ENCODE results near the gene DUSP8.

DUSP8 gene

GRCh38 chr11:1521382-1522080, 50.5 kb downstream of the DUSP8 start:
- H3K9me3 ChIP-seq (ENCODE audit: insufficient read depth, low read length) = no peaks in the 10 kb centered on the region
- H3K4me3 ChIP-seq (ENCODE audit: low read length) = peak overlapping the region; percentile 71
- peaks cover 52% of the 10 kb centered on the region for H3K4me1 ChIP-seq (ENCODE audit: low read length)

GRCh38 chr11:1520663-1521267, 51.3 kb downstream of the DUSP8 start:
- H3K27me3 ChIP-seq (ENCODE audit: low read depth, low read length) = no peaks in the 10 kb centered on the region
- peak overlapping the region; percentile 84 for H3K4me2 ChIP-seq (ENCODE audit: low read length)
- TF ChIP-seq CTCF (IDR thresholded peaks at IDR 0.05; ENCODE audit: low read depth, low read length) (peak; percentile 20), EZH2phosphoT487 (IDR thresholded peaks at IDR 0.05; ENCODE audit: low read depth) (no peak)
- peak overlapping the region; percentile 79 for H3K27ac ChIP-seq (ENCODE audit: low read length)
- peak overlapping the region; percentile 71 for H3K4me3 ChIP-seq (ENCODE audit: low read length)
- peaks cover 60% of the 10 kb centered on the region for H3K79me2 ChIP-seq (ENCODE audit: low read length)
- no peaks in the 10 kb centered on the region for H3K36me3 ChIP-seq (replicated peaks; ENCODE audit: low read depth, low read length)
- peak overlapping the region; percentile 48 for H3K9ac ChIP-seq (ENCODE audit: low read length)
- H3K9me3 ChIP-seq (ENCODE audit: insufficient read depth, low read length) = no peaks in the 10 kb centered on the region
- peaks cover 11% of the 10 kb centered on the region for H4K20me1 ChIP-seq (ENCODE audit: insufficient read depth, low read length)
- H3K4me1 ChIP-seq (ENCODE audit: low read length) = peaks cover 60% of the 10 kb centered on the region
- no peak overlapping the region for H2AFZ ChIP-seq (ENCODE audit: low read depth, low read length)

More at GRCh38 chr11:1521382-1522080, 50.5 kb downstream of the DUSP8 start:
- H3K27me3 ChIP-seq (ENCODE audit: low read depth, low read length) = no peaks in the 10 kb centered on the region
- H4K20me1 ChIP-seq (ENCODE audit: insufficient read depth, low read length) = peaks cover 7% of the 10 kb centered on the region; the same call in 1 of the 2 replicates
- H3K79me2 ChIP-seq (ENCODE audit: low read length) = peaks cover 58% of the 10 kb centered on the region
- peak overlapping the region; percentile 79 for H3K27ac ChIP-seq (ENCODE audit: low read length)
- H3K4me2 ChIP-seq (ENCODE audit: low read length) = peak overlapping the region; percentile 84
- TF ChIP-seq EZH2phosphoT487 (IDR thresholded peaks at IDR 0.05; ENCODE audit: low read depth) (no peak), CTCF (IDR thresholded peaks at IDR 0.05; ENCODE audit: low read depth, low read length) (no peak; the same call in 1 of the 2 replicates)
- H3K36me3 ChIP-seq (replicated peaks; ENCODE audit: low read depth, low read length) = no peaks in the 10 kb centered on the region
- H2AFZ ChIP-seq (ENCODE audit: low read depth, low read length) = no peak overlapping the region; the same call in 1 of the 2 replicates
- H3K9ac ChIP-seq (ENCODE audit: low read length) = peak overlapping the region; percentile 48

GRCh38 chr11:1520209-1520662, 51.8 kb downstream of the DUSP8 start:
- Histone ChIP-seq H3K4me3 (ENCODE audit: low read length) (peak overlapping the region; percentile 71), H3K9me3 (ENCODE audit: insufficient read depth, low read length) (no peaks in the 10 kb centered on the region), H2AFZ (ENCODE audit: low read depth, low read length) (no peak overlapping the region), H3K36me3 (replicated peaks; ENCODE audit: low read depth, low read length) (no peaks in the 10 kb centered on the region), H3K4me1 (ENCODE audit: low read length) (peaks cover 64% of the 10 kb centered on the region), H3K27me3 (ENCODE audit: low read depth, low read length) (no peaks in the 10 kb centered on the region), H4K20me1 (ENCODE audit: insufficient read depth, low read length) (peaks cover 15% of the 10 kb centered on the region), H3K4me2 (ENCODE audit: low read length) (peak overlapping the region; percentile 84), H3K79me2 (ENCODE audit: low read length) (peaks cover 61% of the 10 kb centered on the region), H3K9ac (ENCODE audit: low read length) (peak overlapping the region; percentile 5; the same call in 1 of the 2 replicates), H3K27ac (ENCODE audit: low read length) (peak overlapping the region; percentile 79)
- no peak for TF ChIP-seq EZH2phosphoT487 (IDR thresholded peaks at IDR 0.05; ENCODE audit: low read depth)
- no peak for TF ChIP-seq CTCF (IDR thresholded peaks at IDR 0.05; ENCODE audit: low read depth, low read length)

Data from OCI-LY3 (cell line).